Measurements from ENCODE around the gene DCAF10. TPM values are rescaled to one million over a fixed set of nuclear protein-coding genes. Genes with fewer than 3 reads are reported as not detected.

DCAF10 gene
- total RNA-seq, 1 experiment from 2014 or later, result 11.8 TPM

DNA sequence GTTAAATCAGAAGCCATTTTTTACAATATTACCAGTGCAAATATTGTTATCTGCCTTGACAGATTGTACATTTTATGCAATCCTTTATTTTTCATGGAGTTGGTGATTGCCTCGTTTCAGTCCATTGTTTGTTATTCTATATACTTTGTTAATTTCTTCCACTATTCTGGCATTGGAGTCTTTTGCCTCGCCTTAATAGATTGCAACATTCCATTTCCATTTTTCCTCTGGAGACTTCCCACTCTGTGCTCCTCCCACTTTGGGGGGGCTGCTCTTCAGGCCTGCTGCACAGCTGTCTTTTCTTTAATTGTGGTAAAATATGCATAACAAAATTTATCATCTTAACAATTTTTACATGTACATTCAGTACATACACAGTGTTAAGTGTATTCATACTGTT, 4.4 kb upstream of the DCAF10 start:
- Histone ChIP-seq H3K4me2 (ENCODE audit: low read length) (no peak overlapping the region), H3K4me1 (ENCODE audit: insufficient read depth, low read length) (peaks cover 3% of the 10 kb centered on the region; the same call in 1 of the 2 replicates), H3K79me2 (ENCODE audit: low read length) (peaks cover 4% of the 10 kb centered on the region), H4K20me1 (ENCODE audit: low read length) (no peaks in the 10 kb centered on the region), H3K9ac (ENCODE audit: low read length) (no peak overlapping the region), H3F3A (ENCODE audit: low read length, unreplicated experiment) (no peaks in the 10 kb centered on the region), H3K27ac (ENCODE audit: low read length) (no peak overlapping the region), H2AFZ (ENCODE audit: low read length) (no peak overlapping the region), H3K4me3 (ENCODE audit: low read length) (no peak overlapping the region), H3K27me3 (ENCODE audit: low read length) (no peaks in the 10 kb centered on the region), H3K9me3 (ENCODE audit: low read length) (no peaks in the 10 kb centered on the region), H3K36me3 (ENCODE audit: low read depth, low read length) (no peaks in the 10 kb centered on the region), H3K9me2 (replicated peaks; ENCODE audit: low read length) (no peaks in the 10 kb centered on the region)
- TF ChIP-seq, protein P1, sequence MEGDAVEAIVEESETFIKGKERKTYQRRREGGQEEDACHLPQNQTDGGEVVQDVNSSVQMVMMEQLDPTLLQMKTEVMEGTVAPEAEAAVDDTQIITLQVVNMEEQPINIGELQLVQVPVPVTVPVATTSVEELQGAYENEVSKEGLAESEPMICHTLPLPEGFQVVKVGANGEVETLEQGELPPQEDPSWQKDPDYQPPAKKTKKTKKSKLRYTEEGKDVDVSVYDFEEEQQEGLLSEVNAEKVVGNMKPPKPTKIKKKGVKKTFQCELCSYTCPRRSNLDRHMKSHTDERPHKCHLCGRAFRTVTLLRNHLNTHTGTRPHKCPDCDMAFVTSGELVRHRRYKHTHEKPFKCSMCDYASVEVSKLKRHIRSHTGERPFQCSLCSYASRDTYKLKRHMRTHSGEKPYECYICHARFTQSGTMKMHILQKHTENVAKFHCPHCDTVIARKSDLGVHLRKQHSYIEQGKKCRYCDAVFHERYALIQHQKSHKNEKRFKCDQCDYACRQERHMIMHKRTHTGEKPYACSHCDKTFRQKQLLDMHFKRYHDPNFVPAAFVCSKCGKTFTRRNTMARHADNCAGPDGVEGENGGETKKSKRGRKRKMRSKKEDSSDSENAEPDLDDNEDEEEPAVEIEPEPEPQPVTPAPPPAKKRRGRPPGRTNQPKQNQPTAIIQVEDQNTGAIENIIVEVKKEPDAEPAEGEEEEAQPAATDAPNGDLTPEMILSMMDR (conservative IDR thresholded peaks at IDR 0.05; ENCODE audit: low read depth, low read length), result no peak
- TF ChIP-seq EZH2phosphoT487 (IDR thresholded peaks at IDR 0.05; ENCODE audit: borderline replicate concordance, low read length) (no peak), EZH2 (IDR thresholded peaks at IDR 0.05; ENCODE audit: low read length, unreplicated experiment) (no peak)
- DNase-seq, result no peak
- ChIA-PET POLR2A (ENCODE audit: unreplicated experiment) (no interaction called here), CTCF (no interaction called here)
- intact Hi-C loops (cut with micrococcal nuclease), result no loop called here
- no TSS peak for BruUV-seq (replicated peaks)
- no peak for ATAC-seq

DNA sequence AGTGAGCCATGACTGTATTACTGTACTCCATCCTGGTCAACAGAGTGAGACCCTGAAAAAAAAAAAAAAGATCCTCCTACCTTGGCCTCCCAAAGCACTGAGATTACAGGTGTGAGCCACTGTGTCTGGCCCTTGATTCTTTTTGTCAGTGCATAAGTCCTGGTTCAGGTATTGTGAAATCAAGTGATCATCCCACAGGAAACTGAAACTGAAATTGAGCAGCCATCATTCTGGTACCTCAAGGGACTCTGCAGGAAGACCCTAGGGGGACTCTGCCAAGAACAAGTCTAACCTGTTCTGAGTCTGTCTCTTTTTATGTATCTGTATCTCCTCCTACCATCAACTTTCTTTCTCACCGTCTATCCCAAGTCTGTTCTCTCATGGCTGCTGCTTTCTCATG, 1.9 kb upstream of the DCAF10 start:
- no peak overlapping the region for H3K27ac ChIP-seq (ENCODE audit: low read length)
- H3K9me2 ChIP-seq (replicated peaks; ENCODE audit: low read length), result no peaks in the 10 kb centered on the region
- TF ChIP-seq EZH2phosphoT487 (IDR thresholded peaks at IDR 0.05; ENCODE audit: borderline replicate concordance, low read length) (no peak), EZH2 (IDR thresholded peaks at IDR 0.05; ENCODE audit: low read length, unreplicated experiment) (no peak)
- DNase-seq (no peak), ATAC-seq (no peak)
- H3K4me2 ChIP-seq (ENCODE audit: low read length), result no peak overlapping the region
- no peaks in the 10 kb centered on the region for H3K9me3 ChIP-seq (ENCODE audit: low read length)
- H3K4me3 ChIP-seq (ENCODE audit: low read length), result no peak overlapping the region
- H4K20me1 ChIP-seq (ENCODE audit: low read length), result peaks cover 15% of the 10 kb centered on the region
- intact Hi-C loops (cut with micrococcal nuclease), result no loop called here
- H3K27me3 ChIP-seq (ENCODE audit: low read length), result no peaks in the 10 kb centered on the region
- no peak overlapping the region for H2AFZ ChIP-seq (ENCODE audit: low read length)
- H3K9ac ChIP-seq (ENCODE audit: low read length), result no peak overlapping the region
- CTCF ChIA-PET, result no interaction called here
- no TSS peak for BruUV-seq (replicated peaks)
- H3K36me3 ChIP-seq (ENCODE audit: low read depth, low read length), result no peaks in the 10 kb centered on the region
- no peaks in the 10 kb centered on the region for H3F3A ChIP-seq (ENCODE audit: low read length, unreplicated experiment)
- POLR2A ChIA-PET (ENCODE audit: unreplicated experiment), result no interaction called here
- H3K79me2 ChIP-seq (ENCODE audit: low read length), result peaks cover 29% of the 10 kb centered on the region
- H3K4me1 ChIP-seq (ENCODE audit: insufficient read depth, low read length), result peaks cover 3% of the 10 kb centered on the region; the same call in 1 of the 2 replicates

DNA sequence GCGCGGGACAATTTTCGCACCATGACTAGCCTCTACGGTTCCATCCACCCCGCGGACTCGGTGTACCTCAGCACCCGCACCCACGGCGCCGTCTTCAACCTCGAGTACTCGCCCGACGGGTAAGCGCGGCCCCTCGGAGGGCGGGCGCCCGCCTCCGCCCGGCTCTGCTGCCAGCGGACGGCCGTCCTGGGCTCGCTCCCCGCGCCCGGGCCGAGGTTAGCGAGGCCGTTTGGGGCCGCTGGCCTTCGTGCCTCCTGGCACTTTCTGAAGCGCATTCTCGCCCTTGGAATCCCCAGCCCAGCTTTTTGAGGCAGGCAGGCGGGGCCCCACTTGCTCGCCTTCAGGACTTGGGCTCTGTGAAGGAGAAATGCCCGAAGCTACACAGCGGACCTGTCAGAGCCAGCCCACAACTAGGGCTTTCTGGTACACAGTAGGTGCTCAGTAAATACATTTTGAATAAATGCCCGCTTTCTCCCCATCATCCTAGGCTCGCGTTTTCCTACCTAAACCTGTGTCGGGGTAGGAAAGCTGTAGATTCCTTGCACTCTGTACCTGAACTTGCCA, 772 bp downstream of the DCAF10 start:
- Histone ChIP-seq H3K36me3 (ENCODE audit: low read depth, low read length) (no peaks in the 10 kb centered on the region), H3K79me2 (ENCODE audit: low read length) (peaks cover 53% of the 10 kb centered on the region), H3K4me2 (ENCODE audit: low read length) (peak overlapping the region; percentile 83), H3K9me3 (ENCODE audit: low read length) (no peaks in the 10 kb centered on the region), H3K4me1 (ENCODE audit: insufficient read depth, low read length) (peaks cover 3% of the 10 kb centered on the region; the same call in 1 of the 2 replicates), H3K9ac (ENCODE audit: low read length) (peak overlapping the region; percentile 87), H3K27me3 (ENCODE audit: low read length) (no peaks in the 10 kb centered on the region), H3F3A (ENCODE audit: low read length, unreplicated experiment) (no peaks in the 10 kb centered on the region), H3K27ac (ENCODE audit: low read length) (peak overlapping the region; percentile 25), H3K9me2 (replicated peaks; ENCODE audit: low read length) (no peaks in the 10 kb centered on the region), H2AFZ (ENCODE audit: low read length) (peak overlapping the region; percentile 78), H4K20me1 (ENCODE audit: low read length) (peaks cover 15% of the 10 kb centered on the region), H3K4me3 (ENCODE audit: low read length) (peak overlapping the region; percentile 93)
- CTCF ChIA-PET, result no interaction called here
- BruUV-seq (replicated peaks), result no TSS peak
- TF ChIP-seq EZH2 (IDR thresholded peaks at IDR 0.05; ENCODE audit: low read length, unreplicated experiment), result no peak
- TF ChIP-seq, protein P1 (conservative IDR thresholded peaks at IDR 0.05; ENCODE audit: low read depth, low read length), result no peak
- no peak for TF ChIP-seq EZH2phosphoT487 (IDR thresholded peaks at IDR 0.05; ENCODE audit: borderline replicate concordance, low read length)
- intact Hi-C loops (cut with micrococcal nuclease), result no loop called here
- POLR2A ChIA-PET (ENCODE audit: unreplicated experiment), result interaction anchor here (0.6 to 0.7 kb wide), 2 partner anchors 11 to 210 kb away, joined by 3 to 4 read pairs; no protein-coding TSS in a partner anchor
- peak; percentile 39 for ATAC-seq
- DNase-seq, result peak; percentile 7
